ENCODE measurements around the gene DMD.

DNA sequence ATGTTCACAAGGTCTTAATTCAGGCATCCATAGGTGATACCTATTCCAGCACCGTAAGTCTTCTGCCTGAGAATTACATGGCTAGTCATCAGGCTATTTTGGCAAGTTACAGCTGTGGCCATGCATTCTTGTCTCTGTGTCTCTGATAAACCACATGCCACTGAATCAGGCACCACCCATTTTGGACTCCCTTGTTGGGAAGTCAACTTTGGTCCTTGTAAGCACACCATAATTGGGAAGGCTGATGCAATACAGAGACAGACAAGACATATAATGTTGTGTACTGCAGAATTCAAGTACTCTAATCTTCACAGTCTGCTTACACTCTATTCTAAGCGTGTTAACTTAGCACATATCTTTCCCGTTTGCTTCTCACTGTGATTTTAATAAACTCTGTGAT lies 1655.8 kb downstream of the DMD start:
- TF ChIP-seq, protein P1, sequence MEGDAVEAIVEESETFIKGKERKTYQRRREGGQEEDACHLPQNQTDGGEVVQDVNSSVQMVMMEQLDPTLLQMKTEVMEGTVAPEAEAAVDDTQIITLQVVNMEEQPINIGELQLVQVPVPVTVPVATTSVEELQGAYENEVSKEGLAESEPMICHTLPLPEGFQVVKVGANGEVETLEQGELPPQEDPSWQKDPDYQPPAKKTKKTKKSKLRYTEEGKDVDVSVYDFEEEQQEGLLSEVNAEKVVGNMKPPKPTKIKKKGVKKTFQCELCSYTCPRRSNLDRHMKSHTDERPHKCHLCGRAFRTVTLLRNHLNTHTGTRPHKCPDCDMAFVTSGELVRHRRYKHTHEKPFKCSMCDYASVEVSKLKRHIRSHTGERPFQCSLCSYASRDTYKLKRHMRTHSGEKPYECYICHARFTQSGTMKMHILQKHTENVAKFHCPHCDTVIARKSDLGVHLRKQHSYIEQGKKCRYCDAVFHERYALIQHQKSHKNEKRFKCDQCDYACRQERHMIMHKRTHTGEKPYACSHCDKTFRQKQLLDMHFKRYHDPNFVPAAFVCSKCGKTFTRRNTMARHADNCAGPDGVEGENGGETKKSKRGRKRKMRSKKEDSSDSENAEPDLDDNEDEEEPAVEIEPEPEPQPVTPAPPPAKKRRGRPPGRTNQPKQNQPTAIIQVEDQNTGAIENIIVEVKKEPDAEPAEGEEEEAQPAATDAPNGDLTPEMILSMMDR (IDR thresholded peaks at IDR 0.05): no peak
- no peak for TF ChIP-seq EZH2 (IDR thresholded peaks at IDR 0.05)
- no peak for TF ChIP-seq EZH2phosphoT487 (IDR thresholded peaks at IDR 0.05)

All from neural progenitor cell (in vitro differentiated cells).